DOHH2 (cell line): ENCODE data around the gene TMEM217.

ENCODE experiments used
- CTCF ChIP-seq: fragments of 200-600 bp; sonication (generic); IDR thresholded peaks from one replicate; pipeline ENCODE4 v1.5.1; 2014; ENCODE audit warnings: antibody characterized with exemption, mild to moderate bottlenecking, low read depth, low read length; ENCODE audit not compliant: poor library complexity, severe bottlenecking
- EZH2phosphoT487 ChIP-seq: fragments of 200-600 bp; sonication (generic); IDR thresholded peaks from 2 replicates; pipeline ENCODE4 v1.6.1; 2017; ENCODE audit warnings: borderline replicate concordance, mild to moderate bottlenecking, antibody characterized with exemption, low read length, moderate library complexity, mixed read lengths

DNA sequence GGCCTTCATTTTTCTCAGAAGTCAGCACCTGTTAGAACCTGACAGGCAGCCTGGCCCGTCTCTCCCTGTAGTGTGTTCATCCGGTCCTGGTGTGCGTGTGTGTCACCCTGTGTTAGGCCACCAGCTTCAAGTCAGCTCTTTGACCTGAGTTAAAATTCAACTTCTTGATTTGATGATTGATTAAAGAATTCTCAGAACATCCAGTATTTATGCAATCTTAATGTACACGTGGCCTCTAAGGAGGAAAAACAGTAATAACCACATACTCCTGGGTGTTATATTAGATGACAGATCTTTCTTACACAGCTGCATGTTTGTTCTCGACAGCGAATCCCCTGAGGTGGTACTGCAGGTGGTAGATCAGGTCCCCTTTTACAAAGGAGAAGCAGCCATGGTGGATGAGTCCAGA, 19.1 kb upstream of the TMEM217 start:
- TF ChIP-seq CTCF (no peak), EZH2phosphoT487 (no peak)
